Heart right ventricle (tissue), 16 donors: ENCODE results near the gene TLR4. TPM values are rescaled to one million over a fixed set of nuclear protein-coding genes. Genes with fewer than 3 reads are reported as not detected.

Experiments used
- ATAC-seq, 8 donors: fragments of 200-7000 bp; cut with Tn5 transposase; one replicate each; pipeline ENCODE4 v1.9.1; 2020; ENCODE audit warnings: mild to moderate bottlenecking in 8 of 8, moderate library complexity in 8 of 8, moderate number of reproducible peaks in 1 of 8
- DNase-seq, 2 donors: peaks; one replicate each; pipeline ENCODE4 v3.0.0-alpha.2; 2020
- H3K27ac ChIP-seq, 10 donors: fragments of 200-600 bp; sonication (generic) in 2 of 10; one replicate each; pipeline versions ENCODE4 v1.5.0 to v1.8.0; 2020 to 2022; ENCODE audit warnings: mild to moderate bottlenecking in 3 of 10
- H3K27me3 ChIP-seq, 7 donors: fragments of 200-600 bp; one replicate each; pipeline ENCODE4 v1.8.0; 2021 to 2022; ENCODE audit warnings: mild to moderate bottlenecking in 2 of 7
- H3K36me3 ChIP-seq, 9 donors: fragments of 200-600 bp; sonication (generic) in 1 of 9; one replicate each; pipeline versions ENCODE4 v1.5.0 to v1.8.0; 2020 to 2022; ENCODE audit warnings: mild to moderate bottlenecking in 2 of 9
- H3K4me1 ChIP-seq, 9 donors: fragments of 200-600 bp; sonication (generic) in 1 of 9; one replicate each; pipeline versions ENCODE4 v1.5.0 to v1.8.0; 2020 to 2022; ENCODE audit warnings: mild to moderate bottlenecking in 4 of 9
- H3K4me3 ChIP-seq, 10 donors: fragments of 200-600 bp; sonication (generic) in 2 of 10; one replicate each; pipeline versions ENCODE4 v1.5.0 to v1.8.0; 2020 to 2022; ENCODE audit warnings: mild to moderate bottlenecking in 7 of 10, moderate library complexity in 2 of 10
- H3K9me3 ChIP-seq, 11 donors: fragments of 200-600 bp in 10 of 11; sonication (generic) in 2 of 11; one replicate each; pipeline versions ENCODE4 v1.5.0 to v1.8.0; 2013 to 2022; ENCODE audit warnings: mild to moderate bottlenecking in 2 of 11, control low read depth in 1 of 11, moderate library complexity in 1 of 11
- CTCF ChIP-seq, 9 donors: fragments of 200-600 bp; sonication (generic) in 2 of 9; IDR thresholded peaks; one replicate each; pipeline versions ENCODE4 v1.5.0 to v1.8.0; 2021 to 2022; ENCODE audit warnings: antibody characterized with exemption in 9 of 9, mild to moderate bottlenecking in 5 of 9, moderate library complexity in 1 of 9
- WGBS, 2 donors: extraction: QIAGEN DNeasy Blood & Tissue Kit; methylation state at CpG; one replicate each; pipeline ENCODE4 v1.1.7; 2013; ENCODE audit warnings: inconsistent platforms in 1 of 2; 5-methylcytosine and 5-hydroxymethylcytosine counted together
- intact Hi-C, 10 donors: fragments of 100-400 bp; cut with DNase I; formaldehyde crosslinking; loops; one replicate each; pipeline versions ENCODE4 v1.11.1 to v1.14.2; 2022
- polyA plus RNA-seq, 2 donors: library from polyadenylated mRNA; stranded (reverse); fragments of 200-250 nt; gene quantifications; one replicate each; pipeline ENCODE4 v1.2.3, GENCODE V29; 2013
- total RNA-seq, 10 donors: library from RNA; stranded (reverse); fragmentation: NEBNext Ultra II Directional in 3 of 10; extraction: Animal tissue kit (Norgen Biotek cat#: 25700) in 3 of 10; gene quantifications; one replicate each; pipeline versions ENCODE4 v1.2.1 to v1.2.4, GENCODE V29; 2021 to 2023
- donor health status: Arrhythmogenic right ventricular cardiomyopathy.
- donor health status: ischemic (EF 13 %, LVEDD 7.1; RV severe dilation, severe dysfunction).
- donor health status: healthy with polysubstance abuse.
- donor health status: DM: no; HTN: yes; CAD: no.
- donor health status: DM: no; HTN: no; CAD: no.
- donor health status: ischemic (EF 25% LVEDD 6.9; RV normal size, moderate dysfunction).
- donor health status: ischemic (EF 25% LVEDD 5.7; RV mildly dilated, moderate dysfunction).
- donor health status: healthy.
- donor health status: DM: yes; HTN: yes; CAD: no.
- donor health status: Ischemic cardiomyopathy.
- donor health status: ischemic (EF 35%, LVEDD 5.7; RV mildly dilated, moderate dysfunction).
- donor health status: nonischemic (EF 11% LVEDD 7.7; RV severe dilation, severe dysfunction).
- donor health status: DM: yes; HTN: yes; CAD: no.
- donor health status: PGD.
- donor health status: ischemic (EF 29% LVEDD 5.4; RV normal size, mild dysfunction).
- donor health status: nonischemic (EF 23%, LVEDD 6.1; RV moderate dilation, normal function).

TLR4 gene
- total and polyA plus RNA-seq, 12 donors = 2.3 to 24.7 (median 10.5) TPM

- Histone ChIP-seq H3K36me3 (peaks cover 0 to 4% (median 0%) of the 10 kb centered on the region in 9 donors), H3K27ac (peak overlapping the region in 8 of 10 donors; percentile 4 to 66 (median 34)), H3K4me1 (peaks cover 21 to 98% (median 75%) of the 10 kb centered on the region in 9 donors), H3K4me3 (no peak overlapping the region), H3K9me3 (no peaks in the 10 kb centered on the region), H3K27me3 (no peaks in the 10 kb centered on the region)
- intact Hi-C loops = no loop called here
- no peak for TF ChIP-seq CTCF (IDR thresholded peaks at IDR 0.05)
- ATAC-seq (peak; percentile 78 to 91 (median 89)), DNase-seq (peak; percentile 37 to 66)
- WGBS, 2 donors = 42 to 44% methylated on average over 5 of the region's 5 CpGs
Observed at GRCh38 chr9:117720555-117720954, 16.4 kb downstream of the TLR4 start.

GRCh38 chr9:117720987-117721386 lies 16.8 kb downstream of the TLR4 start:
- H3K9me3 ChIP-seq = no peaks in the 10 kb centered on the region
- H3K27ac ChIP-seq = peak overlapping the region in 6 of 10 donors; percentile 4 to 66 (median 34)
- H3K4me3 ChIP-seq = no peak overlapping the region
- intact Hi-C loops = no loop called here
- DNase-seq = no peak
- peaks cover 21 to 98% (median 71%) of the 10 kb centered on the region in 9 donors for H3K4me1 ChIP-seq
- TF ChIP-seq CTCF (IDR thresholded peaks at IDR 0.05) = no peak
- H3K36me3 ChIP-seq = peaks cover 0 to 4% (median 0%) of the 10 kb centered on the region in 9 donors
- no peak for ATAC-seq
- no peaks in the 10 kb centered on the region for H3K27me3 ChIP-seq
- WGBS, 2 donors = 66 to 93% methylated on average over 2 of the region's 2 CpGs

GRCh38 chr9:117722108-117722761 lies 18.0 kb downstream of the TLR4 start:
- TF ChIP-seq CTCF (IDR thresholded peaks at IDR 0.05) = peak in 1 of 9 donors; percentile 16
- Histone ChIP-seq H3K4me1 (peaks cover 21 to 90% (median 68%) of the 10 kb centered on the region in 9 donors), H3K4me3 (no peak overlapping the region), H3K27me3 (no peaks in the 10 kb centered on the region), H3K9me3 (no peaks in the 10 kb centered on the region), H3K36me3 (peaks cover 0 to 4% (median 0%) of the 10 kb centered on the region in 9 donors), H3K27ac (peak overlapping the region in 7 of 10 donors; percentile 15 to 85 (median 57))
- ATAC-seq (peak in 1 of 8 donors; percentile 12), DNase-seq (peak in 1 of 2 donors; percentile 59)
- 58 to 61% methylated on average over 6 of the region's 6 CpGs for WGBS, 2 donors
- intact Hi-C loops = loop anchor here in 1 of 10 donors (2.0 kb wide), 1 partner anchor 17 kb away; the partner anchor contains the start of gene TLR4

- TF ChIP-seq CTCF (IDR thresholded peaks at IDR 0.05) = no peak
- peaks cover 21 to 74% (median 56%) of the 10 kb centered on the region in 9 donors for H3K4me1 ChIP-seq
- ATAC-seq = peak in 1 of 8 donors; percentile 13
- no peaks in the 10 kb centered on the region for H3K27me3 ChIP-seq
- H3K9me3 ChIP-seq = no peaks in the 10 kb centered on the region
- no peaks in the 10 kb centered on the region for H3K36me3 ChIP-seq
- intact Hi-C loops = loop anchor here in 1 of 10 donors (2.0 kb wide), 1 partner anchor 19 kb away; the partner anchor contains the start of gene TLR4
- no peak overlapping the region for H3K4me3 ChIP-seq
- DNase-seq = no peak
- peak overlapping the region in 3 of 10 donors; percentile 1 to 85 (median 44) for H3K27ac ChIP-seq
- WGBS, 2 donors = 55 to 69% methylated on average over 3 of the region's 3 CpGs
Observed at GRCh38 chr9:117723986-117724625, 19.9 kb downstream of the TLR4 start.
